Measurements from ENCODE around the gene KCND2.

The KCND2 gene

GRCh38 chr7:120412139-120413050 is 139.4 kb downstream of the KCND2 start:
- peak; percentile 28 for DNase-seq

- no peak for DNase-seq
These were observed 140.2 kb downstream of the KCND2 start for GRCh38 chr7:120413164-120413563.

- peak; percentile 15 for DNase-seq
These were observed 144.4 kb downstream of the KCND2 start for GRCh38 chr7:120417244-120417979.

- no peak for DNase-seq
These were observed 148.2 kb downstream of the KCND2 start for GRCh38 chr7:120421151-120421651.

GRCh38 chr7:120431016-120431415 is 158.0 kb downstream of the KCND2 start:
- no peak for DNase-seq

GRCh38 chr7:120436487-120437060 is 163.6 kb downstream of the KCND2 start:
- DNase-seq, result no peak

- DNase-seq, result no peak
These were observed 168.9 kb downstream of the KCND2 start for GRCh38 chr7:120441850-120442249.

- no peak for DNase-seq
These were observed 169.9 kb downstream of the KCND2 start for GRCh38 chr7:120442838-120443237.

- DNase-seq, result no peak
These were observed 171.7 kb downstream of the KCND2 start for GRCh38 chr7:120444650-120445049.

- no peak for DNase-seq
These were observed 172.3 kb downstream of the KCND2 start for GRCh38 chr7:120445276-120445675.

GRCh38 chr7:120452665-120453064 is 179.7 kb downstream of the KCND2 start:
- no peak for DNase-seq

- no peak for DNase-seq
These were observed 183.7 kb downstream of the KCND2 start for GRCh38 chr7:120456699-120457098.

GRCh38 chr7:120460949-120461348 is 188.0 kb downstream of the KCND2 start:
- no peak for DNase-seq

- no peak for DNase-seq
These were observed 190.0 kb downstream of the KCND2 start for GRCh38 chr7:120462991-120463390.

GRCh38 chr7:120464104-120464503 is 191.1 kb downstream of the KCND2 start:
- DNase-seq, result no peak

- DNase-seq, result no peak
These were observed 194.7 kb downstream of the KCND2 start for GRCh38 chr7:120467676-120468075.

- no peak for DNase-seq
These were observed 195.6 kb downstream of the KCND2 start for GRCh38 chr7:120468611-120469010.

- DNase-seq, result no peak
These were observed 199.9 kb downstream of the KCND2 start for GRCh38 chr7:120472892-120473291.

GRCh38 chr7:120473352-120473751 is 200.4 kb downstream of the KCND2 start:
- DNase-seq, result no peak

GRCh38 chr7:120475994-120476393 is 203.0 kb downstream of the KCND2 start:
- DNase-seq, result no peak

- no peak for DNase-seq
These were observed 207.5 kb downstream of the KCND2 start for GRCh38 chr7:120480472-120480871.

- DNase-seq, result no peak
These were observed 208.0 kb downstream of the KCND2 start for GRCh38 chr7:120480930-120481329.

- DNase-seq, result no peak
These were observed 213.2 kb downstream of the KCND2 start for GRCh38 chr7:120486164-120486563.

Data from eye (tissue), 1 donor.